GM18868 (cell line): Measurements from ENCODE around the gene USP35.
"Not testable (repeated sequence)": the region's sequence is repeated elsewhere in the genome, so short reads cannot be mapped to it uniquely, and the experiment has no call there.

Source experiments
- ATAC-seq: cut with Tn5 transposase; IDR thresholded peaks from one replicate; pipeline ENCODE4 v1.9.1; 2021; ENCODE audit warnings: mild to moderate bottlenecking, moderate library complexity; ENCODE audit not compliant: unreplicated experiment

USP35 gene

GRCh38 chr11:78216021-78216420, 27.3 kb downstream of the USP35 start:
- ATAC-seq, result no peak

- no peak for ATAC-seq
Observed at GRCh38 chr11:78216571-78217287, 28.0 kb downstream of the USP35 start.

DNA sequence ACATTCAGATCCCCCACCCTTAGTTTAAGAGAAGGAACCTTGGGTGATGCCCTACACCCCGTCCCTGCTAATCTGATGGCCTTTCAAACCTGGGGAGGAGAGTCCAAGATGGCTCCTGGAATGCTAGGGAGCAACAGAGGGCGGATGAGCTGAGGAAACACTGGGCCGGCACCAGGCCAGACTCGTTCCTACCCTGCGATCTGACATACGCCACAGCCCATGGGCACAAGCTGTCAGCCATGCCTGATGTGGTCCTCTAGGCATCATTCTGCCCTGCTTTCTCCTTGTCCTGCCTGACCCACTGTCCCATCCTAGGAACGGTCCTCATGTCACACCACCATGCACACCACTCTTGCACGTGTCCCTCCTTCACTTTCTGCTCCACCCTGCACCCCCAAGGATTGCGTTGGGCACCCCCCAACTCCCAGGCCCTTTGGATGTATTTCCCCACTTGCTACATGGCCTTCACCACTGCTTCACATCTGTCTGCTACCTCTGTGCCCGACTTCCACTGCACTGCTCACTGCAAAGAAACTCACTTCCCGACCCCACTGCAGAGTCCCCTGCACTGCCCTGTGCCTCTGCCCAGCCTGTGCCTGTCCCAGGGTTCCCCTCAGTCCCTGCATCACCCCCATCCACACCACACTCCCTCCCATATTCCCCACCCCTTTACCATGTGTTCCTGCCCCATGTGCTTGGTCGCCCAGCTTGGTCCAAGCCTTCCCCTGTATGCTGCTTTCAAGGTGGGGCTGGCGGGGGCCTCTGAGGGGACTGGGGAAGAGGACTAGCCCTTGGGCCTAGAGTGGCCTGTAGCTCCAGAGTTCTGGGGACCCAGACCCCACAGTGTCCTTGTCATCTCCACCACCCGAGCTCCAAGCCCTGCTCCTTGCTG, 29.2 kb downstream of the USP35 start:
- no peak for ATAC-seq

GRCh38 chr11:78218707-78219492, 30.2 kb downstream of the USP35 start:
- no peak for ATAC-seq

GRCh38 chr11:78219493-78220217, 30.9 kb downstream of the USP35 start:
- ATAC-seq, result no peak

DNA sequence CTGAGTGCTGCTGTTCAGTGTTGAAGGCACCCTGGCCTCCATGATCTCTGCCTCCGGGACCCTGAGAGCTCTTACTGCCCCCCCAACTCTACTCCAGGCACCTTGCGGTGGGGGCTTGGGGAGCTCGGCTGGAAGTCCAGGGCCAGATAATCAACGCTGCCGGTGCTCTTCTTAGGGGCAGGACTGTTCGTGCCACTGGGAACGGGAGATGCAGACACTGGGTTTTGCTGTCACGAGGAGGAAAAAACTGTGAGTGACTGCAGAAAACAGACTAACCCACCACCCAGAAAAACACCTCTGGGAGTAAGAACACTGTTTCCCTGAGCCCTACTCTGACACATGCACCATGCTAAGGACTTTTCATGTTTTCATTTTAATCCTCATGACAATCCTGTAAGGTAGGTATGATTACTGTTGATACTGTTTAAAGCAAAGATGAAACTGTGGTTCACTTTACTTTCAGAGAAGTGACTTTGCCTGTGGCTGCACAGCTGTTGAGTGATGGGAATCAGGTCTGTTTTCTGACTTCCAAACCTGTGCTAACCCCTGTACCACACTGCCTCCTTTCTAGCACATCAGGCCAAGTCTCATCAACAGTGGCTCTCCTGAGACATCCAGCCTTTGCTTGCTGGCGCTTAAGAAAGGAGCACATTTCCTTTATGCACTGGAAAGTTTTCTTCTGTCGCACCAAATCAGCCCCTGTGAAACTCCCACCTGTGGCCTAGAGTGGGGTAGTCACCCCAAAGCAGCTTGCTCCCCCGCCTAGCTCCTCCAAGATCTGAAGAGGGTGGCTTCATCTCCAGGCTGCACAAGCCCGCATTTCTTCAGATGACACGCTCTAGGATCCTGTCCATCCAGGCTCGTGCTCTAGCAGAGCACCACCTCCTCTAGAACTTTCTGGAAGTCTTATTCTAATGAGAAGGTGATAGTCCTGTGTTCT, 31.8 kb downstream of the USP35 start:
- ATAC-seq, result no peak

DNA sequence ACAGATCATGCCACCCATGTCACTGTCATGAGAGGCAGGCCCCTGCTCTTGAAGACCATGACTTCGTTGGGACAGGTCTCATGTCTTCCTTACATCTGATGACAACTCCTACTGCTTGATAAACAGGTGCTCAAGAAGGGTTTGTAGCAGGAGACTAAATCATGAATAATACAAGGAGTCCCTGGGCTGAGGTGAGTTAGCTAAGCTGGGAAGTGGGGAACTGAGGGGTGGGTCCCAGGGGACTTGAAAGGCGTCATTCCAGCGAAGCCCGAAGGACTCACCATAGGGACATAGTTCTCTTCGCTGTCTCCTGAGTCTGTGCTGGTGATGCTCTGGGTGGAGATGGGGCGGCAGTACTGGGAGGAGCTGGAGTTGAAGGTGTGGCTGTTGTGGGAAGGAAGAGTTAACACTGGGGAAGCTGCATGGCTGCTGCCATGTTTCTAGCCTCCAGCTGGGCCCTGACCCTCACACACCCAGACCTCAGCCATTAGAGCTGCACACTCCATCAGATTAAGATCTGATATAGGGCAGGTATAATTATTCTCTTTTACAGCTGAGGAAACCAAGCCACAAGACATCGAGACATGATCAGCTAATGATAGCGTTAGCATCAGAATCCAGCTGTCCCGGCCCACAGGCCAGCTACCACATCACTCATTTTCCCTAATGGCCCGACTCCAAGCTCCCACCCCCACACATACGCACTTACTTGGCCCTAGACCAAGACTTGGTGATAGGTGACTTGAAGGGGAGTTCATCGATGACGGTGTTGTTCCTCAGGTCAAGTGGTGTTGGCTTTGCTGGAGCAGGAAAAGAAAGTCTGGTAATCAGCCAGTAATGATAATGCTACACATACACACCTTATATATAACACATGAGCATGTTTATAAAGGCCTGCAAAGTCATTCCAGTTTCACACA, 32.9 kb downstream of the USP35 start:
- ATAC-seq, result no peak

DNA sequence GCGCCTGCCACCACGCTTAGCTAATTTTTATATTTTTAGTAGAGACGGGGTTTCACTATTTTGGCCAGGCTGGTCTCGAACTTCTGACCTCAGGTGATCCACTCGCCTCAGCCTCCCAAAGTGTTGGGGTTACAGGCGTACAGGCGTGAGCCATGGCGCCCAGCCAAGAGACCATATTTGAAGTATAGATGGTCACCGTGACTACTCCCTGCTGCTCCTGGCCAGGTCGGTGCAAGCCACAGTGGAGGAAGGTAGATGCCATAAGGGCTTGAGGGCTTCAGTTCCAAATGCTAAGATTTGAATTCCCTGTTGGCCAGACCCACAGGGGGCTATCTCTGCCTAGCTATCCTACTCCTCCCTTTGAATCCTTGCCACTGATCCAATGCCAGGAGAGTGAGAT, 34.0 kb downstream of the USP35 start:
- ATAC-seq, result not testable (repeated sequence)

DNA sequence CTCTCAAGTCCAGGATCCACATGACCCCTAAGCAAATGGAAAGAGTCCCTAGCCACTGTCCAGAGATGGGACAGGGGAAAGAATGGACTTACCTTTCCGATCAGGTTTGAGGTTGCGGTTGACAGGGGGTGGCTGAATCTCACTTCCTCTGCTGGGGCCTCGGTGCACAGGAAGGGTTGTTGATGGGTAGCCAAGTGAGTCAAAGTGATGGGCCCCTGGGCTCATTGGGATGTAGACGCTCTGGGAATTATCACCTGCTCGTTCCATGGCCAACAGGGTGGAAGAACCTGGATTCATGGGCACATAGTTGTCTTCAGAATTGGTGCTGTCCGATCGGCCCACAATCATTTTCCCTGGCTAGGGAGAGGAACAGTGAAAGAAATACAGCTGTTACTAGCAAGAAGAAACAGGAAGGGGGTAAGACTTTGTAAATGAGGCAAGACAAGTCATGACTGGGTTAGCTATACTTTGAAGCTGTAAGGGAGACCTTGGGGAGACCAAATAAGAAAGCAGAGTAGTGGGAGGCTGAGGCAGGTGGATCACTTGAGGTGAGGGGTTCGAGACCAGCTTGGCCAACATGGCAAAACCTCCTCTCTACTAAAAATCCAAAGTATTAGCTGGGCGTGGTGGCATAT, 34.7 kb downstream of the USP35 start:
- peak; percentile 78 for ATAC-seq

DNA sequence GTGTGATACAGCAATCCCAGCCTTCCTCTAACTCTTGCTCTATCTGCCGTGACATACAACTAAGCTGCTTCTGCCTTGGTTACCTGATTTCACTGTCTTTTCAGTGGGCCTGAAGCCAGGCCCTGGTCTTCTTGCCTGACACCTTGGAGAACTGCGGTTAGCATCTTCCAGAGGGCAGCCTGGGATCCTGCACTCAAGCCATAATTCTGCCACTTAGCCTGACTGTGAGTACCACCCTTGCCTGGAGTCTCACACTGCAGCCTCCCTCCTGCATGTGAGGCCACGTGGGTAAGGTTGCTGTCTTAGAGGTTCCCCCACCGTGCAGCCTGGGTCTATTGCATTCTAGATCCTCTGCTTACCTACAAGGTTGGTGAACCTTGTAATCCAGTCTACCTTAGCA, 35.8 kb downstream of the USP35 start:
- no peak for ATAC-seq

DNA sequence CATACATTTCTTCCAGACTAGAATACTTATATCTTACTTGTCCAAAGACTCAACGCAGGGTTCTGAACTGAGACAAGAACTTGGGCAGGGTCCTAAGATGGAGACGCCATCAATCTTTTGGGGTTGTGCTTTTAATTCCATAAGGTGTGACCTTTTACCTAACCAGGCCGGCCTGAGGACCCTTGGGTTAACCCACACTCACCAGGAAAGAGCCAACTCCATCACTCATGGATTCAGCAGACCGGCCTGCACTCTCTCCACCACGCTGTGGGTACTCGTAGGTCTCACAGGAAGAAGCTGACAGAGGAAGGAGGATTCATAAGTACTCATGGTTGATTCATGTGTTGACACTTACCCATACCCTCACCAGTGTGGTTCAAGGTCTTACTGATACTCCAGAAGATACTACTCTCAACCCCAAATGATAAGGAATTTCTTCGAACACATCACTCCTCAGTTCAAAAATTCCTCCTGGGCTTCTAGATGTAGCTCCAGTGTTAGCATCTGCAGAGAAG, 36.2 kb downstream of the USP35 start:
- no peak for ATAC-seq

- no peak for ATAC-seq
Observed at GRCh38 chr11:78226684-78227680, 38.3 kb downstream of the USP35 start.

- peak; percentile 54 for ATAC-seq
Observed at GRCh38 chr11:78227921-78228320, 39.2 kb downstream of the USP35 start.

GRCh38 chr11:78228467-78228866, 39.7 kb downstream of the USP35 start:
- ATAC-seq, result peak; percentile 49

- ATAC-seq, result no peak
Observed at GRCh38 chr11:78229106-78229505, 40.4 kb downstream of the USP35 start.

DNA sequence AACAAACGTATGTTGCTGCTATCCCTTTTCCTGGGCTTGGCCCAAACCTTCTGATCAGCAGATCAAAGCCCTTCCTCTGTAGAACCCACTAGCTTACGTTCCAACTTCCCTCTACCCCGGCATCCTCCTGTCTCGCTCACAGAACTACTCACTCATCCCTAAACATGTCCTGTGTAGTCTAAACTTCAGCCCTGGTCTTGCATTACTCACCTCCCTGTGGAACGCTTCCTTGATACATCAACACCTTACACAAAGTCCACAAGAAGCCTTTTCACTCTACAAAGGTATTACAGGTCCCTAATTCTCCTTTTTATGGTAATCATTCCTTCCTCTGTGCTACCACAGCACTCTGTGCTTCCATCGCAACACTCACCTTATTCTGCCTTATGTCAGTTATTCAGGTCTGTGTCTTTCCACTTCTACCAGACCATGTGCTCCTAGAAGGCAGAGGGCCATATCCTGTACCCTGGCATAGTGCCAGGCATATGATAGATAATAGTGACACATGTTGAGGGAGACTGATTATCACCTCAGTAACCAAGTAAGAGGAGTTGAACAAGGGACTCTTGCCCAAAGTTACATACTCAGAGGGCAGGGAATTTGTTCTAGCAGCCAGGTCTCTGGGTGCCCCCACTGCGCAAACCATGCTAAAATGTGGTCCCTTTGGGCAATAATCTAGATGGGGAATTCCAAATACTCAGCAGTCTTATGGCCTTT, 41.6 kb downstream of the USP35 start:
- ATAC-seq, result no peak
